Measurements from ENCODE around the gene NTNG2. TPM values are rescaled to one million over a fixed set of nuclear protein-coding genes. Genes with fewer than 3 reads are reported as not detected.

NTNG2 gene
- total and polyA plus RNA-seq, 9 of the 15 experiments (the other 6 are each of a cell fraction or from before 2014, with no cell fraction given): 0.01 to 0.11 (median 0.09) TPM; not detected in 6

DNA sequence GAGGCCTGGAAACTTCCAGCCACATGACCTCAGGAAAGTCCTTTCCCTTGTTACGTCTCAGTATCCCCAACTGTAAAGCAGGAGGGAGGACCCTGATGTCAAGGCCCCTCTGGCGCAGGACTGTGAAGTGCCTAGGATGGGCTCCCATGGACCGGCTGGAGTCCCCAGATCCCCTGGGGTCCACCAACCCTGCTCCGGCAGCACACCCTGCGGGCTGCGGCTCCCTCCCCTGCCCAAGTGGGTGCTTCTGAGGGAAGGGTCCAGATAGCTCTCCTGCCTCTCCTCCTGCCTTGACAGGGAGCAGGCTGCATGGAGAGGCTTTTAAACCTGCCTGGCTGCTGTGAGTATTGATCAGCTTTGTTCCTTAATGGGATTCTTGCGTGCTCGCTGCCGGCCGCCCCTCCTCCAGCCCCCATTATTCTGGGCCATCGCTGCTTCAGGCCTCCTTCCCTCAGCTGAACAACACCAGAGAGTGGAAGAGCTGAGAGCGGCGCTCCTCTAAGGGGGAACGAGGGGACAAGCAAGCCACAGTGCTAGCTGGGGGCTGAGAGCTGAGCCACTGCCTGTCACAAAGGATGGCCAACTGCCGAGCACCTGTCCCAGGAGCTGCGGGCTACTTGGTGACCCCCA, 25.6 kb upstream of the NTNG2 start:
- H3K79me2 ChIP-seq (ENCODE audit: control insufficient read depth, insufficient read depth, low read length): no peaks in the 10 kb centered on the region
- in situ Hi-C loops (cut with MboI) (no loop called here), intact Hi-C loops (cut with micrococcal nuclease) (no loop called here)
- ATAC-seq: no peak
- H3K4me3 ChIP-seq: no peak overlapping the region
- H3K27ac ChIP-seq (ENCODE audit: extremely low read depth, low read depth, low read length): no peak overlapping the region
- no peaks in the 10 kb centered on the region; the same call in 1 of the 2 replicates for H4K20me1 ChIP-seq (replicated peaks; ENCODE audit: control insufficient read depth, insufficient read depth, low read length)
- ChIA-PET POLR2A (interaction anchor here (0.6 to 0.7 kb wide), 2 partner anchors 9 to 22 kb away, joined by 3 read pairs; no protein-coding TSS in a partner anchor), CTCF (ENCODE audit: low intra/inter-chr PET ratio) (no interaction called here)
- no peak for TF ChIP-seq MEIS2 (IDR thresholded peaks at IDR 0.05; ENCODE audit: partially characterized antibody)
- TF ChIP-seq, protein P1, sequence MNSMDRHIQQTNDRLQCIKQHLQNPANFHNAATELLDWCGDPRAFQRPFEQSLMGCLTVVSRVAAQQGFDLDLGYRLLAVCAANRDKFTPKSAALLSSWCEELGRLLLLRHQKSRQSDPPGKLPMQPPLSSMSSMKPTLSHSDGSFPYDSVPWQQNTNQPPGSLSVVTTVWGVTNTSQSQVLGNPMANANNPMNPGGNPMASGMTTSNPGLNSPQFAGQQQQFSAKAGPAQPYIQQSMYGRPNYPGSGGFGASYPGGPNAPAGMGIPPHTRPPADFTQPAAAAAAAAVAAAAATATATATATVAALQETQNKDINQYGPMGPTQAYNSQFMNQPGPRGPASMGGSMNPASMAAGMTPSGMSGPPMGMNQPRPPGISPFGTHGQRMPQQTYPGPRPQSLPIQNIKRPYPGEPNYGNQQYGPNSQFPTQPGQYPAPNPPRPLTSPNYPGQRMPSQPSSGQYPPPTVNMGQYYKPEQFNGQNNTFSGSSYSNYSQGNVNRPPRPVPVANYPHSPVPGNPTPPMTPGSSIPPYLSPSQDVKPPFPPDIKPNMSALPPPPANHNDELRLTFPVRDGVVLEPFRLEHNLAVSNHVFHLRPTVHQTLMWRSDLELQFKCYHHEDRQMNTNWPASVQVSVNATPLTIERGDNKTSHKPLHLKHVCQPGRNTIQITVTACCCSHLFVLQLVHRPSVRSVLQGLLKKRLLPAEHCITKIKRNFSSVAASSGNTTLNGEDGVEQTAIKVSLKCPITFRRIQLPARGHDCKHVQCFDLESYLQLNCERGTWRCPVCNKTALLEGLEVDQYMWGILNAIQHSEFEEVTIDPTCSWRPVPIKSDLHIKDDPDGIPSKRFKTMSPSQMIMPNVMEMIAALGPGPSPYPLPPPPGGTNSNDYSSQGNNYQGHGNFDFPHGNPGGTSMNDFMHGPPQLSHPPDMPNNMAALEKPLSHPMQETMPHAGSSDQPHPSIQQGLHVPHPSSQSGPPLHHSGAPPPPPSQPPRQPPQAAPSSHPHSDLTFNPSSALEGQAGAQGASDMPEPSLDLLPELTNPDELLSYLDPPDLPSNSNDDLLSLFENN (IDR thresholded peaks at IDR 0.05; ENCODE audit: low read depth in 2 of 2, low read length in 2 of 2): no peak
- no peak for TF ChIP-seq SLC30A9 (CRISPR knock-in tag; IDR thresholded peaks at IDR 0.05)
- TF ChIP-seq ZNF140 (CRISPR knock-in tag; IDR thresholded peaks at IDR 0.05): no peak
- no peak for TF ChIP-seq ZNF445 (CRISPR knock-in tag; IDR thresholded peaks at IDR 0.05; ENCODE audit: low read depth)
- TF ChIP-seq, protein P2, sequence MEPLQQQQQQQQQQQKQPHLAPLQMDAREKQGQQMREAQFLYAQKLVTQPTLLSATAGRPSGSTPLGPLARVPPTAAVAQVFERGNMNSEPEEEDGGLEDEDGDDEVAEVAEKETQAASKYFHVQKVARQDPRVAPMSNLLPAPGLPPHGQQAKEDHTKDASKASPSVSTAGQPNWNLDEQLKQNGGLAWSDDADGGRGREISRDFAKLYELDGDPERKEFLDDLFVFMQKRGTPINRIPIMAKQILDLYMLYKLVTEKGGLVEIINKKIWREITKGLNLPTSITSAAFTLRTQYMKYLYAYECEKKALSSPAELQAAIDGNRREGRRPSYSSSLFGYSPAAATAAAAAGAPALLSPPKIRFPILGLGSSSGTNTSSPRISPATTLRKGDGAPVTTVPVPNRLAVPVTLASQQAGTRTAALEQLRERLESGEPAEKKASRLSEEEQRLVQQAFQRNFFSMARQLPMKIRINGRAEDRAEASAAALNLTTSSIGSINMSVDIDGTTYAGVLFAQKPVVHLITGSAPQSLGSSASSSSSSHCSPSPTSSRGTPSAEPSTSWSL (CRISPR knock-in tag; IDR thresholded peaks at IDR 0.05; ENCODE audit: borderline replicate concordance): no peak
- TF ChIP-seq BRD9 (IDR thresholded peaks at IDR 0.05; ENCODE audit: low read depth, partially characterized antibody): no peak
- no peak overlapping the region for H3K9ac ChIP-seq (ENCODE audit: insufficient read depth in 1 of 2, low read depth in 2 of 2, low read length in 2 of 2)
- DNase-seq (ENCODE audit: extremely low read depth in 1 of 4, low spot score in 3 of 4): no peak
- no peaks in the 10 kb centered on the region for H3K9me3 ChIP-seq (replicated peaks; ENCODE audit: control insufficient read depth, insufficient read depth, low read depth, low read length)
- WGBS (ENCODE audit: insufficient coverage, low coverage, missing lambda C conversion rate): 4% methylated on average over 16 of the region's 16 CpGs
- no peaks in the 10 kb centered on the region for H3K9me1 ChIP-seq (ENCODE audit: control insufficient read depth, insufficient read depth, low read length)
- no peaks in the 10 kb centered on the region for H3K4me1 ChIP-seq (replicated peaks in 1 of 2; ENCODE audit: control insufficient read depth in 2 of 2, insufficient read depth in 2 of 2, low read length in 2 of 2)
- H3K4me2 ChIP-seq (ENCODE audit: insufficient read depth, low read length): no peak overlapping the region
- no peaks in the 10 kb centered on the region for H3K36me3 ChIP-seq (ENCODE audit: control insufficient read depth, insufficient read depth, low read length)
- BruUV-seq (replicated peaks): no TSS peak
- FAIRE-seq: no peak
- peaks cover 52 to 77% of the 10 kb centered on the region in 2 experiments for H3K27me3 ChIP-seq (ENCODE audit: control insufficient read depth in 2 of 2, insufficient read depth in 2 of 2, low read length in 2 of 2)
- no peak overlapping the region for H2AFZ ChIP-seq (ENCODE audit: low read depth, low read length)
